Stimulated activated CD4-positive, alpha-beta T cell treated with anti-CD3 and anti-CD28 coated beads, TNF-alpha, amount 100 ng/mL, for 4 hours (primary cell): ENCODE data around the gene GPR89B.
"Not testable (repeated sequence)": the region's sequence is repeated elsewhere in the genome, so short reads cannot be mapped to it uniquely, and the experiment has no call there.

Experiments
- DNase-seq, 3 experiments: peaks; one replicate each; pipeline ENCODE4 v3.0.0-alpha.2; 2020; ENCODE audit warnings: low read depth in 3 of 3

Gene GPR89B

DNA sequence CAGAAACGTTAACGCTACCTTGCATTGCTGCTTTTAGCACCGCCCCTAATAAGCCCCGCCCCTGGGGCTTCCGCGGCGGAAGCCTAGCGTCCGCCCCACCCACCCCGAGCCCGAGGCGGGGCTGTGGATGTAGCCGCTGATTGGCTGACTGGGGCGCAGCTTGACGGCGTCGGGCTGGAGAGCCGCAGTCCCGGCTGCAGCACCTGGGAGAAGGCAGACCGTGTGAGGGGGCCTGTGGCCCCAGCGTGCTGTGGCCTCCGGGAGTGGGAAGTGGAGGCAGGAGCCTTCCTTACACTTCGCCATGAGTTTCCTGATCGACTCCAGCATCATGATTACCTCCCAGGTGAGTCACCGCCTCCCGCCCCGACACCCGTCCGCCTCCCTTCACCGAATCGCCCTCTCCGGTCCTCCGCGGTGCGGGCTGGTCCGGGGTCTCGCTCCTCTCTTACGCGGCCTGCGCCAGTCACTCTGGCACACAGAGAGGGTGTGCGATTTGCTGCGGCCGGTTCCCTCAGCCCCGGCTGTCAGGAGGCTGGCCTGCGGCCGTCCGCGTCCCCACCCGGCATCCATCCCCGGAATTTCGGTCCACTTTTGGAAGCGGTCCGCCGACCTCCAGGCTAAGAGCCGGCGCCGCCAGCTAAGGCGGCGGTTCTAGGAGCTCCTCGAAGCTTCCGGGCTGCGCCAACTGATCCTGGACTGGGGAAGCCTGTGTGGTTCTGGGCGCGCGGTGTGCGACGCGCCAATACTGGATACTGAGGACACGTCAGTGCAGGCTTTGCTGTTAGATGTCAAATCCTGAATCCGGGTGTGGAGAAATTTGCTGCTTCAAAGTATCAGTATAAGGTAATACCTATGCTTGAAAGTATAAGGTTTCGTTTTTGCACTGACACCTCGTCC is at the start of gene GPR89B:
Gene GPR89B (plus strand): TSS at position 185 of the 897 bp plus-strand sequence. CDS start 117 bp downstream, at position 302.
- DNase-seq, result peak; percentile 81 to 90 (median 88)

DNA sequence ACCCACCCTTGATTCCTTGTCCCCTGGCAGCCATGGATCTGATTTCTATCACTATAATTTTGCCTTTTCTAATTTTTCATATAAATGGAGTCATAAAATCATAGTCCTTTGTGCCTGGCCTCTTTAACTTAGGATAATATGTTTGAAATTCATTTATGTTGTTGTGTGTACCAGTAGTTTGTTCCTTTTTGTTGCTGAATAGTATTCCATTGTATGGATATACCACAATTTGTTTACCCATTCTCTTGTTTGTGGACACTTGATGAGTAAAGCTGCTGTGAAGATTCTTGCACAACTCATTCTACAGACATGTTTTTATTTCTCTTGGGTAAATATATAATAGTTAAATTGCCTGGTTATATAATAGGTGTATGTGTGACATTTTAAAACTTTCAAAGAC is 48.3 kb upstream of the GPR89B start:
- DNase-seq, result no peak

DNA sequence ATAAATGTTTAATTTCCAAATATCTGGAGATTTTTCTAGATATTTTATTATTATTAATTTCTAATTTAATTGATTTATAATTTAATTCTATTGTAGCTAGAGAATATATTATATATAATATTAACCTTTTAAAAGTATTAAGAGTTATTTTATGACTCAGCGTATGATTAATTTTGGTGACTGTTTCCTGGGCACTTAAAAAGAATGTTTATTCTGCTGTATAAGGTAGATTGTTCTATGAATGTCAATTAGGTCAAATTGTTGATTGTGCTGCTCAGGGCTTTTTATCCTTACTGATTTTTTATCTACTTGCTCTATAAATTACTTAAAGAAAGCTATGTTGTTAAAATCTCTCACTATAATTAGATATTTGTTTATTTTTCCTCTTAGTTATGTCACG is 45.7 kb upstream of the GPR89B start:
- DNase-seq, result no peak

DNA sequence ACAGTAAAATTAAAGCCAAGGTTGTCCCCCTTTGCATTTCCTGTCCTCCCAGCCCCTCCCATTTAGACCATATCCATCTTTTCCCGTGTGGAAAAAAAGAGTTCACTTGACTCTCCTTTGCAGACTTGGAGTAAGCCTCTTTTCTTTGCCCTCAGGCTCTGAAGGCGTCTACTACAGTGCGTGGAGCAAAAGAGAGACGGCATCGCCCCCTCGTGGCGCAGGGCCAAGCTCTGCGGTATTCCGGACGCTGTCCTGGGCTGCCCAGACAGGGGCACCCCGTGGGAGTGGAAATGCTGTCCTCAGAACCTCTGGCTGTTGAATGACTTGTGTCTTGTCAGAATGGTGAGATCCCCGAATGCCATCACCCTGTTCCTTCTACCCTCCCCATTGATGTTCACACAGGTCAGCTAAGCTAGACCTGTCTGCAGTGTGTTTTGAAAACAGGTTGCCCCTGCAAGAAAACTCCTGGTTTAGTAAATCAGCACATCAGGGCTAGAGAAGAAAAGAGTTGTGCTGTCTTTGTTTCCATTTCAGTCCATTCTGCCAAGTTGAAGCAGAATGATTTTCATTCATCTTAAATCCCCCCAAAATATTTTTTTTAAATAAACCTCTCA is 37.9 kb upstream of the GPR89B start:
- peak; percentile 11 to 30 (median 19) for DNase-seq

DNA sequence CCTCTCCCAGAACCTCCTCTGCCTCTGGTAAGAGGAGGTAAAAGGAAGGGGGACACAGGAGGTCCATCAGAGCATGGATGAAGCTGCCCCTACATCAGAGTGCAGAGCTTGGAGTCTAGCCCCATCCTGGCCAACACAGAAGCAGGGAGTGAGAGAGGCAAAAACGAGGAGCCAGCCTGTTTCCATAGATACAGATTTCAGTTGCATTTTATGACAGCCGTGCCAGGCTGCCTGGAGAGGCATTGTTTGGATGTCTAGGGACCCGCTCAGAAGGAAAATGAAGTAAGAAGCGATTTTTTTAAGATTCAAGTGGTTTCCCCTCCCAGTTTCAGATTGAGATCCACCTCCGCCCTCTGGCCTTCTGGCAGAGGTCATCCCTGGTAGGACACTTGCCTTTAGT is 37.1 kb upstream of the GPR89B start:
- DNase-seq, result no peak

DNA sequence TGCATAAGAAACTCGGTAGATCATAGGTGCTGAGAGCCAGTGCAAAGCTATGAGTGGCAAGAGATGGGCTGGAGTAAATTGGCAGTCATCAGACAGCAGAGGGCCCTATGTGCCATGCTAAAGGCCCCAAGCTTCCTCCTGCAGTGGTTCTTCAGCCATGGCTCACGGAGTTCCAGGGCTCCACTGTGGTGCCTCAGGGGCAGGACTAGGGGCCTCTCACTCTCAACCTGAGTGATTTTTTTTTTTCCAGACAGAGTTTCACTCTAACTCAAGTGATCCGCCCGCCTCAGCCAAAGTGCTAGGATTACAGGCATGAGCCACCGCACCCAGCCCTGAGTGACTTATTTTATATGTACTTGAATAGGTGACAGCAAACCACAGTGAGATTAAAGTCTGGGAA is 36.0 kb upstream of the GPR89B start:
- DNase-seq, result no peak

DNA sequence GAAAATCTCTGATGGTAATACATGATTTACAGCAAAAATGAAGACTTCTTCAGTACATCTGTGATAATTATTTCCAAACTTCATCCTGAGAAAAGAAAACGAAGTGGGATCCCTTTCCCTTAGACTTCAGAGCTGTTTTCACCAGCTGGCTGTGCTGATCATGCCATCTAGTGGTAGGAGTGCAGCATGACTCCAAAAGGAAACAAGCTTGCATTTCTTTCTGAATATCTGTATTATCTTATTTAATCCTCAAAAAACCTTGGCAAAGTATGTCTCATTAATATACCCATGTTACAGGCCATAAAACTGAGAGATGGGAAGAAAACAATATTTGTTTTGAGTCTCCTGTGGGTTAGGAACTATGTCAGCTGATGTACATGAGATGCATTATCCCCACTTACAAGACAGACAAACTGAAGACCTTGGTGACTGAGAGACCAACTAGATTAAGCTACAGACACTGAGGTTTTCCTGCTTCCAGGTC is 35.4 kb upstream of the GPR89B start:
- no peak for DNase-seq

DNA sequence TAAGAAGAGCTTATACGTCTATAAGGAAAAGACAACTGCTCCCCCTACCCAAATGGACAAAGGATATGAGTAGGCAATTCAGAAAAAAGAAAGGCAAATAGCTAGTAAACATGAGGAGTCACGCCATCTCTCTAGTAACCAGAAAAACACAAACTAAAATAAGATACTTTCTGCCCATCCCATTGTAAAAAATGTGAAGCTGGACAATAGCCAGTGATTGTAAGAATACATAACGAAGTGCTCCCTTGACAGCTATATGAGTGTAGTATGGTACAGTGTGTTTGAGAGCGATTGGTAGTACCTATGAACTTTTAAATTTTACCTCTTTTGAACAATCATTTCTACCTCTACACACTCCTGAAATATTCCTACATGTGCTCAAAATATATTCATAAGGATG is 33.1 kb upstream of the GPR89B start:
- no peak for DNase-seq

DNA sequence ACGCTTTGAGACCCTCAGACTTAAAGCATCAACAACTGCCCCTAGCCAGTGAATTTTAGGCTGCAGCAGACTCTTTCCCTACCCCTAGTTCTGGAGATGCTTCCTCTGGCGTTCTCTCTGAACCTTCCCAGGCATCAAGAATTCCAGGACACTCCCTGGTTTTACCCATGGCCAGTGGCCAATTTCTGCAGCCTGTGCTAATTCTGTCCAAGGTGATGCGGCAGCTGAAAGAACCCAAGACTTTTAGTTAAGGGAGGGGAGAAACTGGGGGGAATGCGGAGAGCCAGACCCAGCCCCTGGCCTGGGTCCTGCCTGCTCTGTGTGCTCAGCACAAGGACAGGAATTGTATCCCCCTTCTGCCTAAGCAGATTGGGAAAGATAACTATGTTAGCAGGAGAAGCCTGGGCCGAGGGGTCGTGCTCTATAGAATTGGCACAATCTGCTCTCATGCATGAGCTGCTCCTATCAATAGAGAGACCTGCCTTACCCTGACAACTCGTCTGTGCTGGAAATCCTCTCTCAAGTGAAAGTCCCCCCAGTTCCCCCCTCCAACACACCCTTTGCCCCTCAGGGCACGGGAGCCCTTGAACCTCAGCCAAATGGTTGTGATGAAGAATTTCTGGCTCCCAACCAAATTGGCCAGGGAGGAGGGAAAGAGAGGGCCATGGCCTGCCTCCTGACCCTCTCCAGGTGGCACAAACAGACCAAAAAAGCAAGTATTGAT is 31.0 kb upstream of the GPR89B start:
- no peak for DNase-seq

DNA sequence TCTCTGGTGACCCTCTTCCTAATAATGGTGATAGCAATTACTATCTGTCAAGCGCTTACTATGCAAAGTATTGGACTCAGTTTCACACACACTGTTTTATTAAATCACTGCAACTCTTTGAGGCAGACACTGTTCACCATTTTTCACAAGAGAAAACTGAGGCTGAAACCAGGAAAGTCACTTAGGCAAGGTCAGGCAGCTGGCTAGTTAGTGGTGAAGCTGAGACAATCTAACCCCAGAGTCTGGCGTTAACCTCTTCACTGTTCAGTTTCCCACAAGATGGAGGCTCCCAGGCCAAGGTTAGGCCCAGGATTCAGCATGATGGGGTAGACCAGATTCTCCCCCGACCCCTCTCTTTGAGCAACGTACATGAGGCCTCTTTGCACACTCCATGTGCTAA is 30.4 kb upstream of the GPR89B start:
- DNase-seq, result no peak

DNA sequence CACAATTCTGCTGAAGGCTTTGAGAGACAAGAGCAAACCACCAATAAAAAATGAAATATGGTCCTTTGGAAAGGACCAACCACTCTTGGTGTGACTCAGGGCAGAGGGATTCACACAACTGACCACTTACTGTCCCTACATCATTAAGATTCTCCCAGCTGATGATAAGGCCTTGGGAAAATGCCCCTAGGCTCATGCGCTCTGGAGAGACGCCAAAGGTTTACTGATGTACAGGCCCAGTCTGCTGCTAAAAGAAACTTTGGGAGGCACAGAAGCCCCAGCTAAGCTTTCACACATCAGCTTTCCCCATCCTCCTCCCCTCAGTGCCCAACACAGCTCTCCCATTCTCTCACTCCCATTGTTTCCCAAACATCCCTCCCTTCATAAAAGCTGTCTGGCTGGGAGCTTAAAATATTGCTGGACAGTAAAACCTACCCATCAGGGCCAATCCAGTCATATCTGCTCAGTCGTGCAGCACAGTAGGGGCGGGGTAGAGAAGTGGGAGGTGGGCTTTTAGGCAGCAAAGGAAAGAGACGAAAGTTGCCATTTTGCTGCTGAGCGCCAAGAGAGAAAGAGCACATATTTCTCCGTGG is 25.9 kb upstream of the GPR89B start, which contains the start of gene GJA8:
Gene GJA8 (plus strand): TSS at position 543 of the 593 bp plus-strand sequence. CDS start 5,161 bp downstream, outside the sequence.
- no peak for DNase-seq

DNA sequence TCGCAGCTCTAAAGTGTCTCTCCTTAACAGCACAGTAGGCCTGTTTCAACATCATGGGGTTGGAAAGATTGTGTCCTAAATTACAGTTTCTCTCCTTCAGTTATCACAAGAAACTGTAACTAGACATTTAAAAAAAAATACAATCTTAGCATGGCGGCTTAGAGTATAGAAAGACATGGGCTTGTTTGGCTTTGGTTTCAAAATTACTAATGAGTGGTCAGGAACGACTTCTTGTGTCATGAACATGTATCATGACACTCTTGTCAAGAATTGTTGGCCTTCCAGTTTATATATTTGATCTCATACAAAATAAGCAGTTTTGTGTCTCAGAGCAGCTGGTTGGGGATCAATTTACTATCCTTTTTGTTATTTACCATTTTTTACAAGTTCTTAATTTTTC is 23.5 kb upstream of the GPR89B start:
- DNase-seq, result no peak

DNA sequence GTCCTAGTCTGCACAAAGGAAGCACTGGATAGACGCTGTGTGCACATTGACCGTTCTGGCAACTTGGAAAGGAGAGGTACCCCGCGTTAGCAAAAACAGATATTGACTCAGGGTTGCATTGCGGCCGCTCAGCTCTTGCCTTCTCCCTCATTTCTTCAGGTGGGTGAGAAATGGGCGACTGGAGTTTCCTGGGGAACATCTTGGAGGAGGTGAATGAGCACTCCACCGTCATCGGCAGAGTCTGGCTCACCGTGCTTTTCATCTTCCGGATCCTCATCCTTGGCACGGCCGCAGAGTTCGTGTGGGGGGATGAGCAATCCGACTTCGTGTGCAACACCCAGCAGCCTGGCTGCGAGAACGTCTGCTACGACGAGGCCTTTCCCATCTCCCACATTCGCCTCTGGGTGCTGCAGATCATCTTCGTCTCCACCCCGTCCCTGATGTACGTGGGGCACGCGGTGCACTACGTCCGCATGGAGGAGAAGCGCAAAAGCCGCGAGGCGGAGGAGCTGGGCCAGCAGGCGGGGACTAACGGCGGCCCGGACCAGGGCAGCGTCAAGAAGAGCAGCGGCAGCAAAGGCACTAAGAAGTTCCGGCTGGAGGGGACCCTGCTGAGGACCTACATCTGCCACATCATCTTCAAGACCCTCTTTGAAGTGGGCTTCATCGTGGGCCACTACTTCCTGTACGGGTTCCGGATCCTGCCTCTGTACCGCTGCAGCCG is 20.3 kb upstream of the GPR89B start:
- DNase-seq, result no peak

DNA sequence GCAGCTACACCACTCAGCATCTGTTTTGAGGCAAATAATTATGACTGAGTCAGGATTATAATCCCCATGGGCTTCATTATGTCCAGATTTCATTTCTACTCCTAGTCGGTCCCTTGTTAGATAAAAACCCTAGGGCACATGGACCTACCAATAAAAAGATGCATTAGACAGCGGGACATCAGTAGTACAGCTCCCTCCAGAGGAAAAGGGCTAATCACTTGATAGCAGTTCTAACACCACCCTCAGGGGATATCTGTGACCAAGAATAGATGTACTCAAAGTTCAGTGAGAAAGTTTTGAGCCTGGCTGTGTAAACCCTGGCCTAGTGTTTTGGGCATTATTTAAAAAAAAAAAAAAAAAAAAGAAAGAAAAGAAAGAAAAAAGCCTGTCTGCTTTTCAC is 15.7 kb upstream of the GPR89B start:
- DNase-seq, result no peak

DNA sequence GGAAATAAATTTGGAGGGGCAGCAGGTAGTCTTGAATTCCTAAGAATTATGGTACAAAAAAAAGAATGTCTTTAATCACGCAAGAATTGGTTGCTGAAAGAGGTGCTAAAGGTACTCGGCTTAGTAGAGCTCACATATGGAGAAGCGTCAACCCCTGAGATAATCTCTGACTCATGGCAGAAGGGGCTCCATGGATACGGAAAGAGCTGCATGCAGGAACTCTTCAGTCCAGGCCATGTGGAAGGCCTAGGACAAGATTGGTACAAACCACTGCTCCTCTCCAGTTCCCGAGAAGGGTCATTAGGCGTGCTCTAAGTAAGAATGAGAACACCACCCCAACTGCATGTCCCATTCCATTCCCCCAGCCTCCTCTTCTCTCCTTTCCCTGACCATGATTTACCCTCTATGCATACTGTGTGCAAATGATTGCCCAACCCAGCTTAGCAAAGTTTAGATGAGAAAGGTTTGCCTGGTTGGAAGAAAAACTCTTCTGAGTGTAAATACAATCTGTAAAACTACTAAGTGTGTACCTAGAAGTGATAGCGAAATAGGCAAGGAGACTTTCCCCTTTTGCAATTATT is 14.8 kb upstream of the GPR89B start:
- no peak for DNase-seq

DNA sequence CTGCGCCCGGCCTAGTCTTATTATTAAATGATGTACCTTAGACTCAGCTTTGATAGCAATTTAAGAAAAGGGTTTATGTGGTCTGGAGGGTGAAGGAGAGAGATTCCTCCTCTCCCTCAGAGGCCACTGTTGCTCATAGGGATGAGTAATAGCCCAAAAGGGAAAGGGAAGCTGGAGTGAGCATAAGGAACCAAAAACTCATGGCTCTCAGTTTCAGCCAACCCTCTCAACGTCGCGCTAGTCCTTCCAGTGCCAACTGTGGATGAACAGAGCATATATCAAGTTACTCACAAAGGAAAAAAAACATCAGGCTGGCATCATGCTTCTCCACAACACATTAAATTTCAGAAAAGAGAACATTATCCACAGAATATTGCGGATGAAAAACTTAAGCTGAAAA is 8.3 kb upstream of the GPR89B start:
- no peak for DNase-seq

DNA sequence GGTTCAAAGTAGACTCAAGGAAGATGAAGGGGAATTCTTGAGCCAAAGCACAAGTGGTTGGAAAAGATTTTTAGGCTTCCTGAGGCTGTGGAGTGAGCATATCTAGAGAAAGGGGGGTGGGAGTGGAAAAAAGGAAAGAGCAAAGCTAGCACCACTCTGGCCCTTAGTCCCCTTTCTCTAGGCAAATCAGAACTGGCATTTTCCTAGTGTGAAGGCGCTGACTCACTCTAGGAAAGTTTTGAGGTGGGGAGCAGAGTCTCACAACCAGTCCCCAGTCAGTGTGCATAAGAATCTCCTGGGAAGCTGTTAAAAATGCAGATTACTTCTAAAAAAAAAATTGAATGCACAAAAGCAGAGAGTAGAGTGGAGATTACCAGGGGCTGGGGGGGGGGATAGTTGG is 3.4 kb upstream of the GPR89B start:
- DNase-seq, result no peak

DNA sequence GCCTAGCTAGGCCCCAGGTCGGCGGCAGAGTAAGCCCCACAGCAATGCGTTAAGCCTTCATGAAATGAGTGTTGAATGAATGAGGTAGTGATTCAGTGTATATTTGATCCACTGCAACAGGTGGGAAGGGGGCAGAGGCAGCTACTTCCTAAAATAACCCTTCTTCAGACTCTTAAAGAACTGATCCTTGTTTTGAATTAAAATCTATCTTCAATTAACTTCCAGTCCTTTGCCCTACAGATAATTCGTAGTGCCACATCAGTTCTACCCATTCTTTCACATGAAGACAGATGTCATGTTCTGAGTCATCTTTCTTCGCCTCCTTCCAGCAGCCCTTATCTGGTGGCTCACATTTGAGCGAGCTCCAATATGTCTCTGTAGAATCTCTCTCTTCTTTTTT is 1.0 kb upstream of the GPR89B start:
- not testable (repeated sequence) for DNase-seq

DNA sequence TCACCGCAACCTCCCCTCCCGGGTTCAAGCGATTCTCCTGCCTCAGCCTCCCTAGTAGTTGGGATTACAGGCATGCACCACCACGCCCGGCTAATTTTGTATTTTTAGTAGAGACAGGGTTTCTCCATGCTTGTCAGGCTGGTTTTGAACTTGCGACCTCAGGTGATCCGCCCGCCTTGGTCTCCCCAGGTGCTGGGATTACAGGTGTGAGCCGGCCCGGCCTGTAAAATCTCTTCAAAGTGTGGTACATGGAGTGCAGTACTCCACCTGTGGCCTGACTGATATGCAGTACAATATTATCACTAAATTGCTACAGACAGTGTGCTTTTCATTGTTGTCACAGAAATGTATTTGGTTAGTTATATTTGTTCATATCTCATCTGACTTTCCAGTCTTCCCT is 531 bp upstream of the GPR89B start:
- DNase-seq, result not testable (repeated sequence)

DNA sequence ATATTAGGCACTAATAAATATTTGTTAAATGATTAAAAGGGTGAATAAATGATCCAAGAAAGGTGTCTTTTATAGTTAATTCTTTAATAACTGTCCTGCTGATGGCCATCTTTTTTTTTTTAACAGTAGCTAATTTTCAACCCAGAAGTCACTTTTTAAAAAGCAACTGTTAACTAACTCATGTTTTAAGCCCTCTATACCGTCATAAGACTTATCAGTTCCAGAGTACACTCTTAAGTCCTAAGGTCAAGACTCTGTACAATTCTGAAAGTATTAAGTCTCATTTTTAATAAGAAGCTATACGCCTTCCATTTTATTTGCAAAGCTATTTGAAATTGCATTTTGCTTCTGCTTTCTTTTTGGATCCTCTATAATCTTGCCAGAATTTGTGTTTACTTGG is 2.9 kb downstream of the GPR89B start:
- DNase-seq, result not testable (repeated sequence)

DNA sequence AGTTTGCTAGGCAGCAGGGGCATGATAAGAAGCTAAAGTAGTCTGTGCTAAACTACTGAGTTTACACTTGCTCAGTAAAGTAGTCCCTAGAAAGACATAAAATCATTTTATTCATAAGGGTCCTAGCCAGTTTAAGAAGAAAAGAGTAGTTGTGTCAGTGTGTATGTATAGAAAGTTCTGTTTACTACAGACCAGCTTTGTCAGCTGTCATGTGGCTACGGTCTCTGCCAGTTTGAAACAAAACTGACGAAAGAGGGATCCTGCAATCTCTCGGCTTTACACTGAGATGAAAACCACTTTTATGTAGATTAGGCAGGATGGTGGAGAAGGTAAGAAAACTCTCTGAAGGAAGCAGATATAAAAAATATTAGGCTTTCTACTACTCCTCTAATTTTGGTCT is 7.1 kb downstream of the GPR89B start:
- DNase-seq, result not testable (repeated sequence)
